NCI-H446 (cell line): Measurements from ENCODE around the gene ZNF653.
A peak's percentile ranks its signal among the peaks of the same experiment; 100 is the strongest.

Experiments
- DNase-seq, 2 experiments: peaks; one replicate each; lab custom pipeline; 2025; lab: John Stamatoyannopoulos, UW

Gene ZNF653

DNA sequence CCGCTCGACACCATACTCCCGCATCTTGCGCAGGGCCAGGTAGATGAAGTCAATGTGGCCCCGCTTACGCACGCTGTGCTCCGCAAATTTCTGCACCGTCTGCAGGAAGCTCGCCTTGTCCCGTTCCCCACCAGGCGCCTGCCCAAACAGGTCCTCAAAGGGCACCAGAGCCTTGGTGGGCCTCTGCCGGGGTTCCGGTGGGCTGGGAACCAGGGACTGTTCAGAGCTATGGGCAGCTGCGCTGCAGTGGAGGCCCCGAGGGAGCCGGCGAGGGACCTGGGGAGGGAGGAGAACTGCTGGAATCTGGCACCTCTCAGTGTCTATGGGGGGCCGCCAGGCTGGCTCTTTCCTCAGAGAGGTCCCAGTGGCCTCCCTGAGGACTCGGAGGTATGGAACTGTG lies 8.3 kb upstream of the ZNF653 start:
- no peak for DNase-seq

DNA sequence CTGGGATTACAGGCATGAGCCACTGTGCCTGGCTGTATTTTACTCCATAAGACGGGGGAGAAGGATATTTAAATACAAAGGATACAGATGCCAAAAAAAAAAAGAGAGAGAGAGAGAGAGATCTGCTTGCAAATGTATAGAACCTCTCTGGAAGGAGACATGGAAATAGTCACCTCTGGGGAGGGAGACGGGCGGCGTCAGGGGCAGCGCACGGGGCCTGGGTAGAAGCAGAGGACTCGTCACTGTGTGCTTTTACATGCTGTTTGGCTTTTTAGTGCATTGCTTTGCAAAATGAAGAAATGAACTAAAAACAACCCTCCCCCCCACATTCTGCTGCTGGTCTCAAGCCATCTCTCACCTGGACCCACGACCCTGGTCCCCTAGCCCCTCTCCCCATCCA lies 4.8 kb upstream of the ZNF653 start:
- DNase-seq: no peak

DNA sequence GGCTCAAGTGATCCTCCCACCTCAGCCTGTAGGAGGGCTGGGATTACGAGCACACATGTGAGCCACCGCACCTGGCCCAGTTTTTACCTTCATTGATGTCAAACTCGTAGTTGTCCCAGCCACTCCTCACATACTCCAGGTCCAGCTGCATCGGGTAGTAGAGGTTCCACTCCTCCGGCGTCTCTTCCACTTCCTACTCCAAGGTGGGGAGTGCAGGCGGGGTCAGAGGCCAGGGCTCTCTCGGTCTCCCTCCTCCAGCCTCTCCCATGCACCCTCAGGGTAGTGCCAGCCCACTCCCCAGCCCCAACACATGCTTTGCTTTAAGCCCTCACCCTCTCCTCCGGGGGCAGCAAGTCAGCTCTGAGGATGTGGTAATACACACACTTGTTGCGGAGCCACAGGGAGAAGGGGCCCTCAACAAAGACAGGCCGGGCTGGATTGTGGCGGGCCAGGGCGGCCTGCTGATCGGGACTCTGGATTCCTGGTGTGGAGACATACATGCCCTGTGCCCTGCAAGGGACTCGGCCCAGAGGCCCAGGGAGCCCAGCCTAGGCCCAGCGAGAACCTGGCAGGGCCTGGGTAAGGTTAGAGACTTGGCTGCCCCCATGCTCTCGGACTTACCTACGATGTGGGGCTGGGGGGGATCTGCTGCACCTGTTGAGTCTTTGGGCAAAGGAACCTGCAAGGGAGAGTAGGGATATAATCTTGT lies 1.9 kb upstream of the ZNF653 start:
- DNase-seq: no peak

DNA sequence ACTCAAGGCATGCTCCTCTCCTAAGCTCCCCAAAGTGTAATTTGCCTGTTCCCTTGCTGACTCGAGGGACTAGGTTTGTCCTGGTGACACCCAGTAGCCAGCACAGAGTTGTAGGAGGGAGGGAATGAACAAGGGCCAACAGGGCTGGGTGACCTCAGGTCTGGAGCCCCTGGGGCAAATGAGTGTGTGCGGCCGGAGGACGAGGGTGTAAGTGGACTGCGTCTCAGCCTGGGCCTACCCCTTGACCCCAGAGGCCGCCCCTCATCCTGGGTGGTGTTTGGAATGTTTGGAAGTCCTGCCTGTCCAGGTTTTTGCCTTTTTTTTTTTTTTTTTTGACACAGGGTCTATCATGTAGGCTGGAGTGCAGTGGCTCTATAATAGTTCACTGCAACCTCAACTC lies 1.3 kb upstream of the ZNF653 start:
- DNase-seq: no peak

DNA sequence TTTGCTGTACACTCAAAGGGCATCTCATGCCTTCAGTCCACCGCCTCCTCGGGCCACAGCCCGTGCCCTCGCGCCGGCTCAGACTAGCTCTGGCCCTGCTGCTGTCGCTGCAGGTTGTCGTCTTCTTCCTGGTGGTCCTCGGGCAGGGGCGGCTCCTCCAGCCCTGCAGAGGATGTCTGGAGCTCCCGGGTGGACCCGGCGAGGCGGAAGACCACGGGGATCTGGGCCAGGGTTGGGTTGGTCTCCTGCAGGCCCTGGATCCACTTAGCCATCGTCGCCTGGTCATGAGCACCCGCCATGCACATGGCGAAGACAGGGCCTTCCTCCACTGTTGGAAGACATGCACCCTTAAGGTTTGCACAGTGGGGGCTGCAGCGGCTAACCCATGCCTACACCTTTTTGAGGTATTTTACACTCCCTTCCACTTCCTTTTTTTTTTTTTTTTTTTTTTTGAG lies 489 bp upstream of the ZNF653 start:
- no peak for DNase-seq

DNA sequence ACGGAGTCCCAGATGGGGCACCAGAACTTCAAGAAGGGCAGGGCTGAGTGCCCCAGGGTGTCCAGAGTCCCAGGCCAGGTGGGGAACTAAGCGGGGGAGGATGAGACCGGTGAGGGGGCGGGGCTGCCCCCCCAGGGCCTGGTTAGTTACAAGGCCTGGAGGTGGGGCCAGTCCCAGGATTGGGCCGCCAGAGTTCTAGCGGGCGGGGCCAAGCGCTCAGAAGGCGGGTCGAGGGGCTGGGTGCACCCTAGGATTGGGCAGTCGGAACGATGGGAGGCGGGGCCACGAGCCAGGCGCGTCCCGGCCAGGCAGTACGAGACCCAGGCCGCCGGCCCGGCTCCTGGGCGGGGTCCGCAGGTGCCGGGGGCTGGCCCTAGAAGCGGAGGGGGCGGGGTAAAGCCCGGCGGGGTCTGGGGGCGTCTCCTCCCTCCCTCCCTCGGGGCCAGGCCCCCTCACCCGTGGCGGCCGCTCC lies 571 bp downstream of the ZNF653 start:
- DNase-seq: peak; percentile 94 to 98

DNA sequence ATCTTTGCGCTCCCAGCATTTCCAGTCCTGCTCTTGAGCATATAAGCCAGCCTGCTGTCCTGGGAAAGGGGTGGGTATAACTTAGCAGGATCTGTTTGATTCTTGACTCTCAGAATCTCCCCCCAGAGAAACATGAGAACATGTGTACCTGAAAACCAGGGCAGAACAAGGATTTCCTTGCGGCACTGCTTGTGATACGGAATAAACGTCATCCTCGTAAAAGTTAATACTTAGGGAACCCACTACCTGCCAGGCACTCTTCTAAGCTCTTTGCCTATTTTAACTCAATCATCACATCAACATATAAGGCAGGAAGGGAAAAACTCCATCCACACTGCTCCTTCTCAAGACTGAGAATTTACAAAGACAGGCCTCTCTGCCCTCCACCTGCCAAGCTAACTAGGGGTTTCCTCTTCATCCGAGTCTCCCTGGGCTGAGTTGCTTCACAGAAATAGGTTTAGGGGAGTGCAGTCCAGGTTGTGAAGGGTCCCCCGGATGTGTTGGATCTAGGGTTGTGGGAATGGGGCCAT lies 1.1 kb downstream of the ZNF653 start:
- DNase-seq: no peak

DNA sequence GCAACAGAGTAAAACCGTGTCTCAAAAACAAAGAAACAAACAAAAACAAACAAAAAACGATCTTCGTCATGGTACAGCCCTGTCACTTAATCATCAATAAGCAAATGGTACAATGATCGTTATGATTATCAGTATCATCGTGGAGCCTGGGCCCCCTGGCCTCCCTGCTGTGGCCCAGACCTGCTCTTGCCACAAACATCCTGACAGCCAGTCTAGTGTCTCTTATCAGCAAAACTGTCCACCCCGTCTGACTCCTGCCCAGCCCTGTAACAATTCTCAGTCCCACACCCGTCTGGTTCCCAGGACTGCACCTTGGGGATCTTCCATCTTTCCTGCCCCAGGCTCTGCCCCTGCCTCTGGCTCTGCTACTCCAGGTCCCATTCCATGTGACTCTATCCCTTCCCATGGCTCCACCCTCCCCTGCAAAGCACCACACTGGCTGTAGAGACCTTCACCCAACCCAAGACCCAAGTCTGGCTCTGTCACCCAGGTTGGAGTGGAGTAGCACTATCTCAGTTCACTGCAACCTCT lies 5.7 kb downstream of the ZNF653 start:
- DNase-seq: no peak

DNA sequence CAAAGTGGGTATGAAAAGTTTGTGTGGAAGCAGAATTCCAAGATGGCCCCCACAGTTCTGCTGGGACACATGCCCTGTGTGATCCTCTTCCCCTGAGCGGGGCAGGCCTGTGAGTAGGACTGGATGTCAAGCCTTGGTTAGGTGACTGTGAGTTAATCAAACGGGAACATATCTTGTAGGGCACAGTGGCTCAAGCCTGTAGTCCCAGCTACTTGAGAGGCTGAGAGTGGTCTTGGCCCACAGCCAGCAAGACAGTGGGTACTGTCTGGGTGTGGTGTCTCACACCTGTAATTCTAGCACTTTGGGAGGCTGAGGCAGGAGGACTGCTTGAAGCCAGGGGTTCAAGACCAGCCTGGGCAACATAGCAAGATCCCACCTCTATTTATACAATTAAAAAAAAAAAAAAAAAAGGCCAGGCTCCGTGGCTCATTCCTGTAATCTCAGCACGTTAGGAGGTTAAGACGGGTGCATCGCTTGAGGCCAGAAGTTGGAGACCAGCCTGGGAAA lies 6.4 kb downstream of the ZNF653 start:
- no peak for DNase-seq

DNA sequence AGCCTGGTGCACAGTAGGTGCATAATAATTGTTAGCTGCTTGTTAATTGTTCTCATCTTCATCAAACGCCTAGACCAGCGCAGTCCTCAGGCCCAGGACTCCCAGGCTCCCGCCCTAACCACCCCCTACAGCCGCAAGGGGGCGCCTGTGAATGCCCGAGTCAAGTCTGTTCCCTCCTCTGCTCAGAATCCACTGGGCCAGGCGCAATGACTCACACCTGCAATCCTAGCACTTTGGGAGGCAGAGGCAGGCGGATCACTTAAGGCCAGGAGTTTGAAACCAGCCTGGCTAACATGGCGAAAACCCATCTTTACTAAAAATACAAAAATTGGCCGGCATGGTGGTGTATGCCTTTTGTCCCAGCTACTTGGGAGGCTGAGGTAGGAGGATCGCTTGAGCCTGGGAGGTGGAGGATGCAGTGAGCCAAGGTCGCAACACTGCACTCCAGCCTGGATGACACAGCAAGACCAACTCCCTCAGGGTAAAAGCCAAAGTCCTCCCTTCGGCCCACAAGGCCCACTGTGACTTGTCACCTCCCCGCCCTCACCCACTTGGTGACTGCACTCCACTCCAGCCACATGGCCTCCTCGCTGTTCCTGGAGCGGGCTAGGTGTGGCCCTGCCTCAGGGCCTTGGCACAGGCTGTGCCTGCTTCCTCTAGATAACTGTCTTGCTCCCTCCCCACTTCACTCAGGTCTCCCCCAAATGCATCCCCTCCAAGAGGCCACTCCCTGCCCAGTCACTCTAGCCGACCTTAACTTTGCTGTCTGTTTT lies 9.1 kb downstream of the ZNF653 start:
- peak in 1 of 2 experiments; percentile 54 for DNase-seq

DNA sequence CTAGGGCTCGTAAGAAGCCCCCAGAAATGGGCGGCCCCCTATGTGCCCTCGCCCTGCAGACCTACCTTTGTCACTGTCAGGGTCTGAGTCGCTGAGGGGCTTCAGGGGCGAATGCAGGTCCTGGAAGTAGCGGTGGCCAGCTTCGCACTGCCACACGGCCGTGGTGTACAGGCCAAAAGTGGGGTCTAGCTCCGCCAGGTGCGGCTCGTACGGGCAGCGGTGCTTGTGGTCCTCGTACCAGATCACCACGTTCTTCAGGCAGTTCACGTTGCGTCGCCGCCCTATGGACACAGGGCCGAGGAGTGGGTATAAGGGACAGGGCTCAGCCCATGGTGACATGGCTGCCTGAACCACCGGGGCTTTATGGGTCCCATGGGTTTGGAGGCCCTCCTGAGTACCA lies 9.8 kb downstream of the ZNF653 start:
- no peak for DNase-seq

DNA sequence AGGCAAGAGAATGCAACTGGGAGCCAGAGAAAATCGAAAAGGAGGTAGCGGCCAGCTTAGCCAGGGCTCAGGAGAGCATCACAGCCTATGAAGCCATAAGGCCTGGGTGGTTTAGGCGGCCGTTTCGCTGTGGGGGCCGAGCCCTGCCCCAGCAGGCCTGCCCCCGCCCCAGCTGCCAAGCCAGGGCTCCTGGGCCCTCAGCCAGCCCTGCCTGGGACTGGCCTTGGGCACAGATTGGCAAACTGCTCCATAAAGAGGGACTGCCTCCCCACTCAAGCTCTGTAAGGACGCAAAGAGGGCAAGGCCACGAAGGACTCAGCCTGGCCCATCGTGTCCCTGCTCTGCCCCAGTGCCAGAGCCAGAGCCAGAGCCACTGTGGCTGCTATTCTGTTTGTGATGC lies 10.2 kb downstream of the ZNF653 start:
- peak; percentile 10 to 77 for DNase-seq

DNA sequence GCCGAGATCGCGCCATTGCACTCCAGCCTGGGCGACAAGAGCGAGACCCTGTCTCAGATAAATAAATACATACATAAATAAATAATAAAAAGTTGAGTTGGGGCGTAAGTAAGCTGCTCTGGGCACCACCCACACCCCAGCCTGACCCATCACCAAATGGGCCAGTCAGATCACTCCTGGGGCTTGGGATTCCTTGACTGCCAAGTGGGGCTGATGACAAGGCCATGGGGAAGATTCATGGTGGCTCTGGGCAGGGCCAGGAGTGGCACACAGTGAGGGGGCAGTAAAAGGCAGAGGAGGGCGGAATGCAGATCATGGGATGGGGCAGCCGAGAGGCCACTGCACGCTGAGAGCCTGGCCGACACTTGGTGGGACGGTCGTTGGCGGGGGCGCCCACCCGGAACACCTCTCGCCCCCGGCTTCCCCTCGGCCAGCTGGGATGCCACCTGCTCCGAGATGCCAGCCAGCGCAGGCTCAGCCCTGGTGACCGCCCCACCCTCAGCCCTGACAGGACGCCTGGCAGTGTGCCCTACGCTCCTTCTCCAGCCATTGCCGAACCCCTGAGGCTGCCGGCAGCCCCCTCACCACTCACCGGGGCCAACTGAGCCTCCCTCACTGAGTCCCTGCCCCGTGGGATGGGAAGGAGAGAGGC lies 10.9 kb downstream of the ZNF653 start:
- peak in 1 of 2 experiments; percentile 52 for DNase-seq

DNA sequence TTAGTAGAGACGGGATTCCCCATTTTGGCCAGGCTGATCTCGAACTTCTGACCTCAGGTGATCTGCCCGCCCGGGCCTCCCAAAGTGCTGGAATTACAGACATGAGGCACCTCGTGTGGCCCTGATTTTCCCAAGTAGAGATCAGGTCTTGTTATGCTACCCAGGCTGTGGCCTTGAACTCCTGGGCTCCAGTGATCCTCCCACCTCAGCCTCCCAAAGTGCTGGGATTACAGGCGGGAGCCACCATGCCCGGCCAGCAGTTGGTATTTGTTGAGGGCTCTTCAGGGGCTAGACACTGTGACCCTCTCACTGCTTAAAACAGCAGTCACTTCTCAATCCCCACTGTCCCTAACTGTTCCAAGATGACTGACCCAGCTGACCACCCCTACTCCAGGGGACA lies 16.3 kb downstream of the ZNF653 start:
- no peak for DNase-seq

DNA sequence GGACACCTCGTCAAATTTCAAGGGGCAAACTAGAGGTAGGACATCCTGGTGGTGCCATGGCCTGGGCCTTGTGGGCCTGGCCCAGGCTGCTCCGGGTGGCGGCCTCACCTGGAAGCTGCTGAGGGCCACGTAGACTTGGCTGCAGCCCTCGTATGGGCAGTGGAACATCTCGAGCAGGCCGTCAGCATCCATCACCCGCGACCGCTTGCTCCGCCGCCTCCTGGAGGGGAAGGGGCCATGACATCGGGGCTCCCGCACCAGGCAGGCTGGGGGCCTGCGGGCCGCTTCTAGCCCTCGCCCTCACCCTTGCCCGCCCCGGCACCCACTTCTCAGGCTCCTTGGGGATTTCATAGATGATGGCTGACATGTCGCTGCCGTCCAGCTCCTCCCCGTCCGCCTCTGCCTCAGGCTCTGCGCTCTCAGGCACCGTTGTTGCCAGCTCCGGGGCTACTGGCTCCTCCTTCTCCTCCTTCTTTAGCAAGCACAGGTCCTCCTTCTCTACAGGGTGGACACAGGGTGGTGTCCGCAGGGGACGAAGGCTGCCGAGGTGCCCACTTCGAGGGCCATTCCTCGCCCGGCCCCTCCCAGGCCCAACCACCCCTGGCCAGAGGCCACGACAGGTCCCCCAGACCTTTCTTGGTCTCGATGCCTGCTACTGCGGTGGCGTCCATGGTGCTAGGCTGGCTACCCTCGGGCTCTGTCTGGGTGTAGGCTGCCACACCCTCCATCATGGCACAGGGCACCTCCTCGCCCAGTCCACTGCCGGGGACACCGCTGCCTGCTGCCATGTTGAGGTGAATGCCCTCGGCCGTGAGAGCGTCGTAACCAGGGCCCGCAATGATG lies 18.8 kb downstream of the ZNF653 start:
- no peak for DNase-seq

DNA sequence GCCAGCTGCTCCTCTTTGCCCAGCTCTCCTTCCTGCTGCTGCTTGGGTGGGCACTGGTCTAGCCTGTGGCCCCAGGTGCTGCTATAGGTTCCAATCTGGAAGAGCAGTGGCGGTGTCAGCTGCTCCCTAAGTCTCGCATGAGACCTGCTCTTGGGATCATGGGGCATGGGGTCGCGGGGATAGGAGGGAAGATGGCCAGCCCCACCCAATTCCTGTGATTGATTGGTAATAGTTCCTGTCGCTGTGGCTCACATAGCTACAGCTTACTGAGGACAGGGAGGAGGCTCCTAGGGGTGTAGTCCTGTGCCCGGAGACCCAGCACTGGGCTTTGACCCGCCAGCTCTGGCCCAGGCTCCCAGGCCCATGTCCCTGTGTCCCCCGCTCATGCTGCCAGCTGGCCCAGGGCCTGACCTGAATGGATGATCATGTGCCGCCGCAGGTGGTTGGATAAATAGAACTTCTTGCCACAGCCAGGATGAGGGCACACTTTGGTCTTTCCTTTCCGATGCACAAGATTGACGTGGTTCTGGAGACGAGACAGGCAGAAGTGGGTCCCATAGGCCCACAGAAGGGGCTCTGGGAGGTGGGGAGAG lies 20.3 kb downstream of the ZNF653 start:
- DNase-seq: no peak

DNA sequence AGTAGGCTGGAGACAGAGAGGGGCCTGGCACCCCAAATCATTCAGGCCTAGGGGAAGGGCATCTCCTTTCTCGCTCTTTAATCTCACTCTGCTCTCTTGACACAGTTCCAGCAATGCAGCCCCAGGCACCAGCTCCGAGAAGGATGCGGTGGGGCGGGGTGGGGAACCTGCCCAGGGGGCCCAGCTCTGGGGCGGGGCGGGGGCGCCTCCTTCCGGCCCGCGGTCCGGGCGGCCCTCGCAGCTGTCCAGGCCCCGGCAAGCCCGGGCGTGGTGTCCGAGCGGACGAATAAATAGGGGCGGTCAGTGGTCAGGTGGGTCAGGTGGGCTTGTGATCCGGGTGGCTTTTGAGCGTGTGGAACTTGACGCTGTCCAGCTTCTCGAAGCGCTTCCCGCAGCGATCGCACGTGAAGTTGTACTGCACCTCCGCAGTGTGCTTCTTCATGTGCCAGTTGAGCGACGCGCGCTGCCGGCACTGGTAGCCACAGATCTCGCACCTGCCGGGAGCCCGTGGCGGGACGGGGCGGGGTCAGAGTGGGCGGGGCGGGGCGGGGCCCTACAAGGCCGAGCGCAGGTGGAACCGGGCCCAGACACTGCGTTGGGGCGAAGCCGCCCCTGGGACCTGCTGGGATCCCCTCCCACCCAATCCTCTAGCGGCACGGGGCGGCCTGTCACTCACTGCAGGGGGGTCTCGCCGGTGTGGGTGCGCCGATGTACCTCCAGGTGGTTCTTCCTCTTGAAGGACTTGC lies 22.1 kb downstream of the ZNF653 start:
- DNase-seq: no peak

DNA sequence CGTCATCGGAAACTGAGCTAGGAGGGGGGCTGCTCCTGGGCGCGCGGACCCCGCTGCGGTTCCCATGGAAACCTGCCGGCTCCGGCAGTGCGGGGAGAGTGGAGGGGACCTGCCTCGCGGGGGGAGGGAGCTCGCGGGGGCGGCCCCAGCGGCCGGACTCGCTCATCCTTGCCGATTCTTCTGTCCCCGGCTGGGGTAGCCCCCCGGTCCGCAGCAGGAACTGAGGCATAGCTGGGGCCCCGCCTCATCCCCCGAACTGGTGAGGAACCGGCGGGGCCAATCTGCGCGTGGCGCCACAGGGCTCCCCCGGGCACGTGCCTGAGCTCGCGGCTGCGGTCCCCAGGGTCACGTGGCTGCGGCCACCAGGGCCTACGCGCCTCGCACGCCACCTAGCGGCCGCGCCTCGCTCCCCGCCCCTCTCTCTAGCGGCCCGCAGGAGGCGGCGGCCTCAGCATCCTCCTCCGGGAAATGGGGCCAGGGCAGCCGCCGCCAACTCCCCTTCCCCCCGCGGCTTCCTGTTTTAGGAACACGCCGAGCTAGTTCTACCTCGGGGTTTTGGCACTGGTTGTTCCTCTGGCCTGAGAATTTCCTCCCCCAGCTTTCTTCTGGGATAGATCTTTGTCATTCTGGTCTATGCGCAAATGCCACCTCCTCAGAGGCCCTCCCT lies 23.1 kb downstream of the ZNF653 start:
- peak; percentile 61 to 92 for DNase-seq
